Ovary (tissue), 9 donors: Measurements from ENCODE around the gene NEBL. TPM values are rescaled to one million over a fixed set of nuclear protein-coding genes. Genes with fewer than 3 reads are reported as not detected.

Source experiments
- DNase-seq, 5 donors: peaks; one replicate each; pipeline ENCODE4 v3.0.0-alpha.2; 2019 to 2020
- H3K27ac ChIP-seq, 2 donors: fragments of 200-600 bp; one replicate each; pipeline versions ENCODE4 v1.5.1 to v1.8.0; 2019 to 2022
- H3K27me3 ChIP-seq: fragments of 200-600 bp; one replicate; pipeline ENCODE4 v1.8.0; 2022
- H3K36me3 ChIP-seq: fragments of 200-600 bp; sonication (generic); one replicate; pipeline ENCODE4 v1.5.1; 2019
- H3K4me1 ChIP-seq: one replicate; pipeline ENCODE4 v1.8.1; 2013; ENCODE audit warnings: mild to moderate bottlenecking, moderate library complexity; ENCODE audit not compliant: insufficient read depth
- H3K4me3 ChIP-seq: fragments of 200-600 bp; sonication (generic); one replicate; pipeline ENCODE4 v1.5.1; 2017
- H3K9me3 ChIP-seq, 2 donors: fragments of 200-600 bp in 1 of 2; sonication (generic) in 1 of 2; one replicate each; pipeline versions ENCODE4 v1.5.1 to v1.8.1; 2013 to 2019; ENCODE audit warnings: mild to moderate bottlenecking in 1 of 2, moderate library complexity in 1 of 2
- CTCF ChIP-seq, 3 donors: fragments of 450-650 bp in 2 of 3; fragments of 200-600 bp in 1 of 3; IDR thresholded peaks; one replicate each; pipeline versions ENCODE4 v1.5.1 to v1.8.0; 2016 to 2022; ENCODE audit warnings: antibody characterized with exemption in 3 of 3, mild to moderate bottlenecking in 1 of 3
- EP300 ChIP-seq: sonication (generic); formaldehyde crosslinking; IDR thresholded peaks from one replicate; pipeline ENCODE4 v1.6.1; 2017; ENCODE audit warnings: antibody characterized with exemption
- POLR2A ChIP-seq: fragments of 450-650 bp; IDR thresholded peaks from one replicate; pipeline ENCODE4 v1.6.1; 2017; ENCODE audit warnings: antibody characterized with exemption, mild to moderate bottlenecking, moderate library complexity
- WGBS, 3 donors: extraction: QIAGEN DNeasy Blood & Tissue Kit in 1 of 3; methylation state at CpG; one replicate each; pipeline versions ENCODE4 v1.1.5 to v1.1.7; 2013 to 2017; 5-methylcytosine and 5-hydroxymethylcytosine counted together
- intact Hi-C, 4 donors: fragments of 100-400 bp; cut with DNase I; formaldehyde crosslinking; loops; one replicate each; pipeline versions ENCODE4 v1.11.0 to v1.15.1; 2022 to 2023
- polyA plus RNA-seq, 2 donors: library from polyadenylated mRNA; stranded (reverse); fragments of 200-250 nt in 1 of 2; fragments of 350-450 nt in 1 of 2; fragmentation: Illumina TruSeq in 1 of 2; extraction: RNeasy Lipid Tissue Mini Kit (QIAGEN cat#74804) in 1 of 2; gene quantifications; one replicate each; pipeline ENCODE4 v1.2.3, GENCODE V29; 2013 to 2014
- total RNA-seq, 7 donors: library from RNA; depleted of rRNA in 2 of 7; stranded (reverse); fragments of >200 nt in 2 of 7; fragmentation: NEBNext Ultra II Directional in 3 of 7; extraction: Animal tissue kit (Norgen Biotek cat#: 25700) in 3 of 7; gene quantifications; one replicate each; pipeline versions ENCODE4 v1.1.0 to v1.2.4, GENCODE V29; 2016 to 2023
- donor health status: DM: no; HTN: no; CAD: no; lungs with moderate emphysema.
- donor health status: DM: no; HTN: no; CAD: no.
- donor health status: Bipolar disorder and iron deficiency.
- donor health status: DM: yes; HTN: yes; CAD: no.
- donor health status: DM: no; HTN: no; CAD: no.
- donor health status: DM: yes; HTN: yes; CAD: no.

Gene NEBL
- total and polyA plus RNA-seq, 9 donors = 0.83 to 17.9 (median 3.1) TPM

GRCh38 chr10:20871970-20872369 is 25.1 kb downstream of the NEBL start:
- H3K4me3 ChIP-seq = no peak overlapping the region
- H3K27ac ChIP-seq = no peak overlapping the region
- H3K27me3 ChIP-seq = no peaks in the 10 kb centered on the region
- WGBS, 3 donors = 82 to 87% (median 84%) methylated on average over 7 of the region's 7 CpGs
- intact Hi-C loops = no loop called here
- H3K4me1 ChIP-seq = no peaks in the 10 kb centered on the region
- no peak for DNase-seq
- no peaks in the 10 kb centered on the region for H3K36me3 ChIP-seq
- H3K9me3 ChIP-seq = no peaks in the 10 kb centered on the region
- TF ChIP-seq CTCF (IDR thresholded peaks at IDR 0.05) (no peak), EP300 (no peak), POLR2A (no peak)

- no peaks in the 10 kb centered on the region for H3K27me3 ChIP-seq
- DNase-seq = no peak
- intact Hi-C loops = no loop called here
- no peak for TF ChIP-seq CTCF (IDR thresholded peaks at IDR 0.05)
- TF ChIP-seq POLR2A = no peak
- TF ChIP-seq EP300 = no peak
- no peak overlapping the region for H3K4me3 ChIP-seq
- no peaks in the 10 kb centered on the region for H3K36me3 ChIP-seq
- no peaks in the 10 kb centered on the region for H3K9me3 ChIP-seq
- WGBS, 3 donors = 53 to 66% (median 54%) methylated on average over 3 of the region's 3 CpGs
- no peaks in the 10 kb centered on the region for H3K4me1 ChIP-seq
- no peak overlapping the region for H3K27ac ChIP-seq
Measured at GRCh38 chr10:20870834-20871233, 26.3 kb downstream of the NEBL start.

GRCh38 chr10:20863008-20863407 is 34.1 kb downstream of the NEBL start:
- no peak for DNase-seq
- H3K27me3 ChIP-seq = no peaks in the 10 kb centered on the region
- 72 to 82% (median 81%) methylated on average over 4 of the region's 4 CpGs for WGBS, 3 donors
- intact Hi-C loops = loop anchor here in 1 of 4 donors (5.0 kb wide), 1 partner anchor 399 kb away; no protein-coding TSS in a partner anchor
- H3K4me1 ChIP-seq = no peaks in the 10 kb centered on the region
- TF ChIP-seq CTCF (IDR thresholded peaks at IDR 0.05) = no peak
- no peak for TF ChIP-seq POLR2A
- H3K36me3 ChIP-seq = no peaks in the 10 kb centered on the region
- H3K9me3 ChIP-seq = no peaks in the 10 kb centered on the region
- no peak overlapping the region for H3K27ac ChIP-seq
- no peak overlapping the region for H3K4me3 ChIP-seq

- Histone ChIP-seq H3K36me3 (no peaks in the 10 kb centered on the region), H3K9me3 (no peaks in the 10 kb centered on the region), H3K4me1 (no peaks in the 10 kb centered on the region), H3K4me3 (no peak overlapping the region), H3K27ac (no peak overlapping the region), H3K27me3 (no peaks in the 10 kb centered on the region)
- WGBS, 3 donors = 2 to 4% (median 2%) methylated on average over 2 of the region's 2 CpGs
- TF ChIP-seq EP300 (no peak), CTCF (IDR thresholded peaks at IDR 0.05) (no peak), POLR2A (no peak)
- intact Hi-C loops = no loop called here
- DNase-seq = no peak
Measured at GRCh38 chr10:20858292-20859124, 38.6 kb downstream of the NEBL start.
